Glutamatergic neuron (in vitro differentiated cells): ENCODE results near the gene PEX16. TPM values are rescaled to one million over a fixed set of nuclear protein-coding genes. Genes with fewer than 3 reads are reported as not detected.

Experiments
- DNase-seq: peaks from one replicate; pipeline ENCODE4 v3.0.0; 2022
- H3K27ac Mint-ChIP-seq: one replicate; pipeline ENCODE4 v1.8.0; 2020; ENCODE audit warnings: mild to moderate bottlenecking, mixed read lengths, inconsistent platforms; ENCODE audit not compliant: unreplicated experiment
- H3K27me3 Mint-ChIP-seq: one replicate; pipeline ENCODE4 v1.8.0; 2020; ENCODE audit warnings: mild to moderate bottlenecking, moderate library complexity, mixed read lengths, inconsistent platforms; ENCODE audit not compliant: unreplicated experiment
- H3K36me3 Mint-ChIP-seq: one replicate; pipeline ENCODE4 v1.8.0; 2020; ENCODE audit warnings: mild to moderate bottlenecking, mixed read lengths, inconsistent platforms; ENCODE audit not compliant: unreplicated experiment
- H3K4me1 Mint-ChIP-seq: one replicate; pipeline ENCODE4 v1.8.0; 2020; ENCODE audit warnings: mild to moderate bottlenecking, low read depth, mixed read lengths, inconsistent platforms; ENCODE audit not compliant: unreplicated experiment
- H3K4me3 Mint-ChIP-seq: one replicate; pipeline ENCODE4 v1.8.0; 2020; ENCODE audit warnings: mild to moderate bottlenecking, mixed read lengths, inconsistent platforms; ENCODE audit not compliant: unreplicated experiment
- H3K9me3 Mint-ChIP-seq: one replicate; pipeline ENCODE4 v1.8.0; 2020; ENCODE audit warnings: mild to moderate bottlenecking, moderate library complexity, mixed read lengths, inconsistent platforms; ENCODE audit not compliant: unreplicated experiment
- total RNA-seq: library from RNA; stranded (reverse); fragmentation: NEBNext Ultra II Directional; extraction: Animal tissue kit (Norgen Biotek cat#: 25700); gene quantifications from one replicate; pipeline ENCODE4 v1.2.1, GENCODE V29; 2021; ENCODE audit not compliant: unreplicated experiment
- TF ChIP-seq, protein P1 (sequence below): fragments of 200-600 bp; sonication (generic); IDR thresholded peaks from one replicate; pipeline ENCODE4 v1.5.0; 2021; ENCODE audit not compliant: partially characterized antibody, unreplicated experiment

Gene PEX16
- total RNA-seq, 1 donor from 2014 or later = 51.8 TPM

DNA sequence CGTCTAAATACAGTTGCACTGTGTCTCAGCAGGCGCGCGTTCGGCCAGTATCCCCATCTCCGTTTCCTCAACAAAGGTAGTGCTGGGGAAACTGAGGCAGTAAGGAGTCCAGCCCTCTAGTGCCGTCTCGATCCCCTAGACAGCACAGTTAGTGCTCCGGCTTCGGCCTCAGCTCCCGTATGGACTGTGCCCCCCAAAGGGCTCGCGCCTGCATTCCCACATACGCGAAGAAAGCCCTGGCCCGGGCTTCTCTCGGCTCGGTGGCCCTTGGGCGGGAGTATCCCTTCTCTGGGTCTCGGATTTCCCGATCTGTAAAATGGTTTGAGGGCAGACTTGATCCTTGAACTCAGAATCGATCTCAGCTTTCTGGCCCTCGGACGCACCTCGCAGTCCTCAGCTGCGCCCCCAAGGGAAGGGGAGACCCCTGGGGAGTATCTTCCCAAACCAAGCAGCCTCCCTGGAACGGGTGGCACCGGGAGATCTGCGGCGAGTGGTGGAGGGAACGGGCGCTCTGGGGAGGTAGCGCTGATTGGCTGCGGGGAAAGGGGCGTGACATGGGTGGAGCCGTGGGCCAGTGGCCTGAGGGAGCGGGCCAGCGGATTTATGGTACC is 759 bp upstream of the PEX16 start:
- Mint-ChIP-seq H3K9me3 (peaks cover 11% of the 10 kb centered on the region), H3K4me3 (peak overlapping the region; percentile 94)

DNA sequence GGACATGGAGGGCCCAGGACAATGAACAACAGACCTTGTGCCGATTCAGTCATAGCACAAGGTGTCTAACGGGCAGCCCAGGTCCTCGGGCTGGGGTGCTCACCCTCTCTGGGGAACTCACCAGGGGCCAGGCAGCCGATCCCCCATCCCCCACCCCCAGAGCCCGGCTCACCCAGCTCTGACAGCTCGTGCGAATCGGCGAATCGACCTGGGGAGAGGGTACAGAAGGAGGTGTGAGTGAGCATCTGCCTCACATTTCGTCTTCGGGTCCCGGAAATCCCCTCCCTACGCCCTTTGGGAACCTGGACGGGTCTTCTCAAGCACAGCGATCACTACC is 423 bp downstream of the PEX16 start:
- Mint-ChIP-seq H3K4me1 (peaks cover 3% of the 10 kb centered on the region), H3K4me3 (peak overlapping the region; percentile 94), H3K36me3 (no peaks in the 10 kb centered on the region), H3K9me3 (peaks cover 10% of the 10 kb centered on the region), H3K27me3 (peaks cover 8% of the 10 kb centered on the region), H3K27ac (peak overlapping the region; percentile 97)
- no peak for DNase-seq
- TF ChIP-seq, protein P1, sequence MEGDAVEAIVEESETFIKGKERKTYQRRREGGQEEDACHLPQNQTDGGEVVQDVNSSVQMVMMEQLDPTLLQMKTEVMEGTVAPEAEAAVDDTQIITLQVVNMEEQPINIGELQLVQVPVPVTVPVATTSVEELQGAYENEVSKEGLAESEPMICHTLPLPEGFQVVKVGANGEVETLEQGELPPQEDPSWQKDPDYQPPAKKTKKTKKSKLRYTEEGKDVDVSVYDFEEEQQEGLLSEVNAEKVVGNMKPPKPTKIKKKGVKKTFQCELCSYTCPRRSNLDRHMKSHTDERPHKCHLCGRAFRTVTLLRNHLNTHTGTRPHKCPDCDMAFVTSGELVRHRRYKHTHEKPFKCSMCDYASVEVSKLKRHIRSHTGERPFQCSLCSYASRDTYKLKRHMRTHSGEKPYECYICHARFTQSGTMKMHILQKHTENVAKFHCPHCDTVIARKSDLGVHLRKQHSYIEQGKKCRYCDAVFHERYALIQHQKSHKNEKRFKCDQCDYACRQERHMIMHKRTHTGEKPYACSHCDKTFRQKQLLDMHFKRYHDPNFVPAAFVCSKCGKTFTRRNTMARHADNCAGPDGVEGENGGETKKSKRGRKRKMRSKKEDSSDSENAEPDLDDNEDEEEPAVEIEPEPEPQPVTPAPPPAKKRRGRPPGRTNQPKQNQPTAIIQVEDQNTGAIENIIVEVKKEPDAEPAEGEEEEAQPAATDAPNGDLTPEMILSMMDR = no peak

More for the DNA sequence above, 759 bp upstream of the PEX16 start:
- peak overlapping the region; percentile 80 for H3K27ac Mint-ChIP-seq
- H3K36me3 Mint-ChIP-seq = no peaks in the 10 kb centered on the region
- DNase-seq = peak; percentile 86
- H3K4me1 Mint-ChIP-seq = peaks cover 3% of the 10 kb centered on the region
- peaks cover 10% of the 10 kb centered on the region for H3K27me3 Mint-ChIP-seq
- TF ChIP-seq, protein P1 = no peak

DNA sequence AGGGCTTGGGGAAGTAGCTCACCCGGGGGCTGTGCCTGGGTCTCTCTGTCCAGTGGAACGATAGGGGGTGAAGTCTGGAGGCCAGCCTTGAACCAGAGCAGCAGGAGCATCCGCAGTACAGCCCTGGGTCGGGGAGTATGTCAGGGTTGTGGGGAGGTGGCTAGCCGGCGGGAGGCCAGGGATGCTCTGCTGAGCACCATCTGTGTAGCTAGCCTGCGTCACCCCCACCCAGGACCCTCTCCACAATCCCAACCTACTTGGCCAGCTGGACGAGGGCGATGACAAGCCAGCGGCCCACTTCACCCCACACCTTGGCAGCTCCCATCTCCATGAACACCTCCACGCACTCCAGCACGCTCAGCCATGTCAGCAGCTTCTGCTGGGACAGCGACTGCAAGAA is 2.2 kb downstream of the PEX16 start:
- Mint-ChIP-seq H3K27me3 (peaks cover 3% of the 10 kb centered on the region), H3K36me3 (no peaks in the 10 kb centered on the region)
- no peak for DNase-seq

GRCh38 chr11:45913942-45914635 is 3.6 kb downstream of the PEX16 start:
- H3K27ac Mint-ChIP-seq = no peak overlapping the region
- TF ChIP-seq, protein P1 = no peak
- DNase-seq = no peak
- H3K9me3 Mint-ChIP-seq = peaks cover 6% of the 10 kb centered on the region
- H3K27me3 Mint-ChIP-seq = peaks cover 3% of the 10 kb centered on the region
- H3K4me3 Mint-ChIP-seq = no peak overlapping the region
- no peaks in the 10 kb centered on the region for H3K36me3 Mint-ChIP-seq
- H3K4me1 Mint-ChIP-seq = peaks cover 3% of the 10 kb centered on the region

More for the DNA sequence above, 2.2 kb downstream of the PEX16 start:
- Mint-ChIP-seq H3K4me3 (peak overlapping the region; percentile 38), H3K4me1 (peaks cover 3% of the 10 kb centered on the region), H3K9me3 (peaks cover 8% of the 10 kb centered on the region), H3K27ac (no peak overlapping the region)
- TF ChIP-seq, protein P1 = no peak

DNA sequence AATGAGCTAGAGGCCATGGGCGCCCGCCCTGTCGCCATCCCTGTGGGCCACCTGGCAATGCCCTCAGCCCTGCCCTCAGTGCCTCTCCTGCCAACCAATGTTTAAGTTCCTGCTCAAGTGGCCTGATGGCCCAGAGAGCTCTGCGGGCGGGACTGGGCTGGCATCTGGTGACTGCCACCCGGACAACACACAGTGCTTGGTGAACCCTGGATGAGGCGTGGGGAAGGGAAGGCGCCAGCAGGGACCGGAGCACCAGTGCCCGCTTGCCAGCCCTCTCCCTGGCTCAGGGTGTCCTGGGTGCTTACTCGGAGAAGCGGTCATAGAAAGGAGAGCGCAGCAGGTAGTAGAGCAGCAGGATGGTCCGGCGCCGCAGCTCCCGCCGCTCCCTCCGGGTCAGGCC is 4.2 kb downstream of the PEX16 start:
- peaks cover 3% of the 10 kb centered on the region for H3K36me3 Mint-ChIP-seq
- no peak overlapping the region for H3K27ac Mint-ChIP-seq
- no peak overlapping the region for H3K4me3 Mint-ChIP-seq
- peaks cover 6% of the 10 kb centered on the region for H3K27me3 Mint-ChIP-seq
- H3K4me1 Mint-ChIP-seq = peaks cover 4% of the 10 kb centered on the region
- peaks cover 8% of the 10 kb centered on the region for H3K9me3 Mint-ChIP-seq
- no peak for DNase-seq
- TF ChIP-seq, protein P1 = no peak
